ACHN (cell line): ENCODE results near the gene SERTAD4.
A peak's percentile ranks its signal among the peaks of the same experiment; 100 is the strongest.

ENCODE experiments used
- DNase-seq: peaks from one replicate; pipeline ENCODE4 v3.0.0-alpha.2; 2015
- in situ Hi-C: cut with HindIII; loops from 2 replicates; pipeline ENCODE4 v1.10.0; 2017; ENCODE audit warnings: low sequenced_read_pairs, low pct_ligation_motif_present, low pct_unique_long_range_greater_than_20kb

Gene SERTAD4

GRCh38 chr1:210230149-210230695 lies 2.4 kb upstream of the SERTAD4 start:
- no peak for DNase-seq
- in situ Hi-C loops = no loop called here

GRCh38 chr1:210231846-210232510 lies 618 bp upstream of the SERTAD4 start:
- DNase-seq = peak; percentile 48
- in situ Hi-C loops = no loop called here

GRCh38 chr1:210233216-210233494 lies 559 bp downstream of the SERTAD4 start:
- peak; percentile 45 for DNase-seq
- in situ Hi-C loops = no loop called here

- in situ Hi-C loops = no loop called here
- DNase-seq = peak; percentile 86
These were observed 1.1 kb downstream of the SERTAD4 start for GRCh38 chr1:210233495-210234328.

- DNase-seq = no peak
- in situ Hi-C loops = no loop called here
These were observed 1.7 kb downstream of the SERTAD4 start for GRCh38 chr1:210234329-210234757.

GRCh38 chr1:210235363-210236053 lies 2.9 kb downstream of the SERTAD4 start:
- in situ Hi-C loops = no loop called here
- DNase-seq = no peak

- in situ Hi-C loops = no loop called here
- no peak for DNase-seq
These were observed 3.8 kb downstream of the SERTAD4 start for GRCh38 chr1:210236386-210236839.

GRCh38 chr1:210236840-210237409 lies 4.3 kb downstream of the SERTAD4 start:
- in situ Hi-C loops = no loop called here
- no peak for DNase-seq

- DNase-seq = no peak
- in situ Hi-C loops = no loop called here
These were observed 4.9 kb downstream of the SERTAD4 start for GRCh38 chr1:210237479-210237878.

GRCh38 chr1:210237981-210238380 lies 5.4 kb downstream of the SERTAD4 start:
- no peak for DNase-seq
- in situ Hi-C loops = no loop called here

- DNase-seq = peak; percentile 87
- in situ Hi-C loops = no loop called here
These were observed 6.9 kb downstream of the SERTAD4 start for GRCh38 chr1:210239349-210240111.

GRCh38 chr1:210241121-210241520 lies 8.5 kb downstream of the SERTAD4 start:
- DNase-seq = no peak
- in situ Hi-C loops = no loop called here

- peak; percentile 24 for DNase-seq
- in situ Hi-C loops = no loop called here
These were observed 12.3 kb downstream of the SERTAD4 start for GRCh38 chr1:210244746-210245367.

GRCh38 chr1:210246447-210246846 lies 13.9 kb downstream of the SERTAD4 start:
- no peak for DNase-seq
- in situ Hi-C loops = no loop called here

GRCh38 chr1:210248341-210248740 lies 15.7 kb downstream of the SERTAD4 start:
- DNase-seq = no peak
- in situ Hi-C loops = no loop called here

GRCh38 chr1:210250665-210250997 lies 18.0 kb downstream of the SERTAD4 start:
- in situ Hi-C loops = no loop called here
- DNase-seq = peak; percentile 90

- DNase-seq = peak; percentile 97
- in situ Hi-C loops = no loop called here
These were observed 18.5 kb downstream of the SERTAD4 start for GRCh38 chr1:210250998-210251679.
